HG02642 (cell line): ENCODE results near the gene CAVIN4.

Source experiments
- ATAC-seq: cut with Tn5 transposase; IDR thresholded peaks from one replicate; pipeline ENCODE4 v1.9.1; 2021; ENCODE audit warnings: mild to moderate bottlenecking; ENCODE audit not compliant: unreplicated experiment, poor library complexity

Gene CAVIN4

DNA sequence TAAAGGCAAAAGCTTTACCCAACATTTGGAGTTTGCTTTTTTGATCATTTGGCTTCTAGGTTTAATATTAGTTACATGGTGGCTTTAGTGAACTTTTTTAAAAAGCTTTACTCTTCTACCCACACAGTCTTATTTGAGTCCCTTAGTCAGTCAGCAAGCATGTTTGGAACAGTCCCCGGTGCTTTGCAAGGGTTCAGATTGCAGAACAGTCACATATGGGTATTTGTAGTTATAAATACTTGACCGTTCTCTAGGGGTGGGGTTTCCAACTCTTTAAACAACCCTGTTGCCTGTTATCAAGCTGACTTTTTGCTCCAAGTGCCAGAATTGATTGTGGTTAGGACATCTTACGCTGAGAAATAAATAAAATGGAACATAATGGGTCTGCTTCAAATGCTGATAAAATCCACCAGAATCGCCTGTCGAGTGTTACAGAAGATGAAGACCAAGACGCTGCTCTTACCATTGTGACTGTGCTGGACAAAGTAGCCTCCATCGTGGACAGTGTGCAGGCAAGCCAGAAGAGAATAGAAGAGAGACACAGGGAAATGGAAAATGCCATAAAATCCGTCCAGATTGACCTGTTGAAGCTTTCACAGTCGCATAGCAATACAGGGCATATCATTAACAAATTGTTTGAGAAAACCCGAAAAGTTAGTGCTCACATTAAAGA, at the start of gene CAVIN4:
CAVIN4 (plus strand) TSS at position 304 of the 673 bp plus-strand sequence; CDS start at position 369, 65 bp downstream.
- ATAC-seq: no peak

- no peak for ATAC-seq
These were observed 43.5 kb upstream of the CAVIN4 start for GRCh38 chr9:100534401-100534800.

DNA sequence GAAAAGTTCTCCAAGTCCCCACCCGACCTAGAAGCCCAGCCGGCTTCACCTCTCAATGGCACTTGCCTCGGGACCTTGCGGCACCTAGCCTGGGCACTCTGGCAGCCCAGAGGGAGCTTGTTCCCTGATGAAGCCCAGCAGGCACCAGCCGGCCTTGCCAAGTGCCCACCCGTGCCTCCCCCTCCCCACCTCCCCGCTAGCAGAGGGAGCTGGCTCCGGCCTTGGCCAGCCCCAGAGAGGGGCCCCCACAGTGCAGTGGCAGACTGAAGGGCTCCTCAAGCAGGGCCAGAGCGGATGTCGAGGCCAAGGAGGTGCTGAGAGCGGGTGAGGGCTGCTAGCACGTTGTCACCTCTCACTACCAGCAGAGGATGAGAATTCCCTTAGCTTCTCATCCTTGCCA, 37.6 kb upstream of the CAVIN4 start:
- ATAC-seq: no peak

- ATAC-seq: no peak
These were observed 28.8 kb upstream of the CAVIN4 start for GRCh38 chr9:100549048-100549447.

DNA sequence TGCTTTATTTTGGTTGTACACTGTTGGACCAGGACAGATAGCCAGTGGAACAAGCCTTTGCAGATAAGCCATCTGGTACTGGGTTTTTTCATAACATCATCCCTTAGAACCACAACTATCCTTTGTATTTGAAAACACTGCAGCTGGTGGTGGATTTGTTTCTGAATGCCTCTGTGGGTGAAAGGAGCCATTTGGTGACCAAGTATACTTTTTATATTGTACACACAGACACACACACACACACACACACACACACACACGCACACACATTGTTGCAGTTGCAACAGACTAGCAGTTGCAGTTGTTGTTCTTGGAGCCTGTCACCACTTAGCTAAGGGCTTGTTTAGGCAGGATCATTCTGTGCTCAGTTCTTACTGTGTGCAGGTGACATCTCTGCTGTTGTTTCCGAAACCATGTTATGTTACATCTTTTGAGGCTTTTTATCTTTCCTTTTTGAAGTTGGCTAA, 22.9 kb upstream of the CAVIN4 start:
- ATAC-seq: peak; percentile 42

DNA sequence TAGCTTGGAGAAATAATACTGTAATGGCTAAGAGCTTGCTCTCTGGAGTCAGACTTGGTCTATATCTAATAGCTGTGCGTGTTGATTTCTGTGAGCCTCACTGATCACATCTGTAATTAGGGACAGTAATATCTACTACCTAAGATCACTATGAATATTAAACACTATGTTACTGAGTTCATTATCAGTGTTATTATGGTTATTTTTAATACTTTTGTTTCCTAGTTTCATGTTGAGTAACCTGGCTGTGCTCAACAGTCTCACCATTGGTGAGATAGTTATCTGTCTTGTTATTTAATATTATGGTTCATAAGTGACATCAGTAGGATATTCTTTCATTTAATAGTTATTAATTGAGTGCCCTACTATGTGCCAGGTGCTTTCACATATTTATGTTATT, 22.4 kb upstream of the CAVIN4 start:
- ATAC-seq: peak; percentile 54

DNA sequence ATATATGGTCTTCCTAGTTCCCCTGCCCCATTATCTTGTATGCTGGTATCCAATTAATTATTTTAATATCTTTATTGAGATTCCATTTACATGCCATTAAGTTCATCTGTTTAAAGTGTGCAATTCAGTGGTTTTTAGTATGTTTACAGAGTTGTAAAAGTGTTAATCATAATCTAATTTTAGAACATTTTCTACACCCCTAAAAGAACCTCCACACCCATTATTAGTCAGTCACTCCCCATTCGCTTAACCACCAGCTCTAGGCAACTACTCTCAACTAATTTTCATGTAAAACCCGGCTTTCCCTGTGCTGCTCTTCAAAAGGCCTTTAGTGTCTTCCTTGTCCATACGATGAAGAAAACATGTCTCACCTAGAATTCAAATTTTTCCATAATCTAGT, 20.8 kb upstream of the CAVIN4 start:
- no peak for ATAC-seq

GRCh38 chr9:100561256-100561655, 16.6 kb upstream of the CAVIN4 start:
- ATAC-seq: no peak

GRCh38 chr9:100567856-100568255, 10.0 kb upstream of the CAVIN4 start:
- ATAC-seq: no peak

- no peak for ATAC-seq
These were observed 4.1 kb upstream of the CAVIN4 start for GRCh38 chr9:100573655-100574260.

DNA sequence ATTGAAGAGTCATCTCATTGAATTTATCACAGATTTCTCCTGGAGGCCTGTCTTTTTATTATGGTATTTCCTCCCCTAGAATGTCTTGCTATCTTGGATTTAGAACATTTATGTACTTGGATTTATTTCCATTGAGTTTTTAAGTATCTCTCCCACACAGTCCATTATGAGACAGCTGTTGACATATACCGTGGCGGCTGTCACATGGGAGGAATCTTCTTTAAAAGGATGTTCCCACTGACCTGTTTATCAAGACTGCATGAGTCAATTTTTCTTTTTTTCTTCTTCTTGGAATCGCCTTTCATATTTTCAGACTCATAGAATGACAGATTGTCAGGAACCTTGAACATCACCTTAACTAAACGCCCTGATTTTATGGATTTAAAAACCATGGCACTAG, 2.9 kb upstream of the CAVIN4 start:
- no peak for ATAC-seq

DNA sequence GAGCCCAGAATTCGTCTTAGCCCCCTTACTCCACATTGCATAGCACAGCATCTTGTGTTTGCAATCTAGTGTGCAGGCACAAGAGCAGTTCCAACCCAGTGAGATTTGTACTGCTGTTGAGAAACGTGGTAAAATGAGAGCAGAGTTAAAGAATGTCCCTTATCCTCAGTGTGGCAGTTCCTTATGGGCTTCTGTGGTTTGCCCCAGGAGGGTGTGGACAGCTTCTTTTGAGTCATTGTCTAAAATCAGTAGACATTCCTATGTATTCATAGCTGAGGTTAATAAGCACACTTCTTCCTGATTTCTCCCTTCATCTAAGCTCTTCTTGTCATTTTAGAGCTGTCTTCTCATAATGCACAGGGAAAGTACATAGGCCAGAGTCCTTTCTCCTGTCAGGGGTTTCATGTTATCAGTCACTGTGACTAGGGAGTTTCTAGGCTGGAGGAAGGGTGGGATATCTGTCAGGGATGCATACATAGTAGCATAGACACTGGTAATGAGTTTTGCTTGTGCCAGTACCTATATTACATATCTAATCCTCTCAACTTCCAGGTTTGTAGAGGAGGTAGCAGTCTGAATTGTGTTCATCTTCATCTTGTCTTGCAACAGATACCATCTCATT, 2.0 kb upstream of the CAVIN4 start:
- ATAC-seq: no peak

DNA sequence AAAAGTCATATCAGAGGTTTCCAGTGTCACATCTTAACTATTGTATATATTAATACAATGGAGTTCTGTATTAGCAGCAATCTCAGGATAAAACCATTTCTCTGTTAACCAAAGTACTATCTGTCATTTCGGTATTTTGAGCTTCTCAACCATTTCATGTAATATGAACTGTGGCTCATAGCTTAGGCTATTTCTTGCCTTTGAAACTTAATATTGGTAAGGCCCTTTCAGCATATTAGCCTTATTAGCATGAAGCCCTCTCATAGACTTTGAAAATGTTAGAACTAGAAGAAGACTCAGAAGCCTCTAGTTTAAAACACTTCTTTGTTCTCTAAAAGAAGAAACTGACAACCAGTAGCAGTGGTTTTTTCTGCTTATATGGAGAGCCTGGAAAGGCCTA, 731 bp downstream of the CAVIN4 start:
- no peak for ATAC-seq

GRCh38 chr9:100579665-100580064, 1.8 kb downstream of the CAVIN4 start:
- no peak for ATAC-seq

DNA sequence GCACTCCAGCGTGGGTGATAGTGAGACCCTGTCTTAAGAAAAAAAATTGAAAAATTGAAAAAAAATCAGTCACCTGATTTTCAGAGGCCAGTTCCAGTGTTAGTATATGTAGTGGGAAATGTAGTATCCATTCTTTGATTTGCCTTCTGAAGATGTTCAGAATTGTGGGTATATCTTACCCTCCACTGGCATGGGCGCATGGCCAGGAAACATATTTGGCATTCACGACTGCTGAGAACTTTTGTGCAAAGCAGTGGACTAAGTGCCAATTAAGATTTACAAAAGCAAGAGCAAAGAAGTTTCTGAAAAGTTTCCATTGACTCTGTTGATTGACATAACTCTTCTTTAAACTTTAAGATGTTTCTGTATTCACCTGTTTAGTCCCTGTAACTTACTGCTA, 2.4 kb downstream of the CAVIN4 start:
- ATAC-seq: no peak

- no peak for ATAC-seq
These were observed 3.2 kb downstream of the CAVIN4 start for GRCh38 chr9:100581081-100581480.

DNA sequence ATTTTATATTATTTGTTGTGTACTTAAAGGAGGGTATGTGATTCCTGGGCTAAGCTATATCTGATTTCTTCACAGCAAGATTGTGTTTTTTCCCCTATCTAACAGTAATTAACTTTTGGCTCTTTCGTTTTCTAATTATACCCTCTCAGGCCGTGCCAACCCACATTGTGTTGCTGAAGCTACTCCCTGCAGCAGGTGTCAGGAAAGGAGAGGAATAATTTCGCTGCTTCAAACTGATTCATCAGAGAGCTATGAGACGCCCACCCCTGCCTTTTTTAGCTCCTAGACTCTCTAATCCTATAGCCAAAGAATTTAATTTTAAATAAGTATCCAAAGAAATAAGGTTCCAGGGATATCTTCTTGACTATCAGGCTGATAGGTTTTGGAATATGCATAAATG, 3.8 kb downstream of the CAVIN4 start:
- ATAC-seq: no peak

GRCh38 chr9:100583014-100583802, 5.3 kb downstream of the CAVIN4 start:
- no peak for ATAC-seq

DNA sequence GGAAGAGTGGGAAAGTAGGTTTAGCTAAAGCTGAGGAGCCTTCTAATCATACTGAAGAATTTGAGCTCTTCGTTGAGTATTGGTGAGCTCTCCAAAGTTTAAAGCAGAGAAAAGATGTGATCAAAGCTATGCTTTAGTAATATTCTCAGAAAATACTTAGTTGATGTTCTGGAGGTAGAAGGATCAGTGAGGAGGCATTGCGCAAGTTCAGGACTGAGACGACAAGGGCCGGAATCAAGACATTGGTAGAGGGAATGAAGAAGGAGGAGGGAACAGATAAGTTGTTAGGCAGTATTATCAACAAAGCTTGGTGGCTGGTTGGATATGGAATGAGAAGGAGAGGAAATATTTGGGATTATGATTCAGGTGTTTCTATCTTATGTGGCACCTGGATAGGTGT, 7.1 kb downstream of the CAVIN4 start:
- ATAC-seq: no peak

DNA sequence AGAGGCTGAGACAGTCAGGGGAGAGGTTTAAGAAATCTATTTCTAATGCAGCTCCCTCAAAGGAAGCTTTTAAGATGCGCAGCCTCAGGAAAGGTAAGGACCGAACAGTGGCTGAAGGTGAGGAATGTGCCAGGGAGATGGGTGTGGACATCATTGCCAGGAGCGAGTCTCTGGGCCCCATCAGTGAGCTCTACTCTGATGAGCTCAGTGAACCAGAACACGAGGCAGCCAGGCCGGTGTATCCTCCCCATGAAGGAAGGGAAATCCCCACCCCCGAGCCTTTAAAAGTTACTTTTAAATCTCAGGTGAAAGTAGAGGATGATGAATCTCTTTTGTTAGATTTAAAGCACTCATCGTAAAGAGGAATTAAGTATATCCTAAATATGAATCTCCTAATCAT, 8.2 kb downstream of the CAVIN4 start:
- no peak for ATAC-seq

- no peak for ATAC-seq
These were observed 9.5 kb downstream of the CAVIN4 start for GRCh38 chr9:100587375-100587774.
